Astrocyte of the cerebellum (primary cell): ENCODE data around the gene XPO1.
A peak's percentile ranks its signal among the peaks of the same experiment; 100 is the strongest.
"Not testable (repeated sequence)": the region's sequence is repeated elsewhere in the genome, so short reads cannot be mapped to it uniquely, and the experiment has no call there.

ENCODE experiments used
- DNase-seq: peaks from one replicate; pipeline ENCODE4 v3.0.0-alpha.2; 2011; ENCODE audit warnings: low read depth
- H3K4me3 ChIP-seq: 2 replicates; pipeline ENCODE4 v1.5.1; 2011; ENCODE audit warnings: mild to moderate bottlenecking, low read depth, low read length, moderate library complexity
- in situ Hi-C: cut with HindIII; loops from 2 replicates; pipeline ENCODE4 v1.10.0; 2017; ENCODE audit warnings: low sequenced_read_pairs
- TF ChIP-seq, protein P1 (sequence below): IDR thresholded peaks from 2 replicates; pipeline ENCODE4 v1.5.1; 2012; ENCODE audit warnings: low read length, low read depth, moderate library complexity, mild to moderate bottlenecking; ENCODE audit errors: missing control alignments

The XPO1 gene

DNA sequence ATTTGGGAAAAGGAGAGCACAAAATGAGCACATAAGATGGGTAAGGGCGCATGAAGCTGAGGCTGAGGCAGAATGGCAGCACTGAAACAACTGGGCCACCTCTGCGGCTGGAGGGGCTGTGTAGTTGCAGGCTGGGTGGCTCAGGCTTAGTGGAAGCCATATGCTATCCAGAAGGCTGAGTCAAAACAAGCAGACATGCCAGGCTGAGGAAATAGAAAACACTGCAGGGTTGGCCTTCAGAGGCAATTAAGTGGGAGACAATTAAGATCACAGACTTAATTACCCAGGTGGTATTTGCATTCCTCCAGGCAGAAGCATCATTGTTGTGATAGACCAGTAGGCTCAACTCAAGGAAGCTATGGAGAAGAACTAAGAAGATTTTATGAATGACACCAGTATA is 11.4 kb upstream of the XPO1 start:
- in situ Hi-C loops, result no loop called here
- no peak for DNase-seq
- H3K4me3 ChIP-seq, result no peak overlapping the region
- TF ChIP-seq, protein P1, sequence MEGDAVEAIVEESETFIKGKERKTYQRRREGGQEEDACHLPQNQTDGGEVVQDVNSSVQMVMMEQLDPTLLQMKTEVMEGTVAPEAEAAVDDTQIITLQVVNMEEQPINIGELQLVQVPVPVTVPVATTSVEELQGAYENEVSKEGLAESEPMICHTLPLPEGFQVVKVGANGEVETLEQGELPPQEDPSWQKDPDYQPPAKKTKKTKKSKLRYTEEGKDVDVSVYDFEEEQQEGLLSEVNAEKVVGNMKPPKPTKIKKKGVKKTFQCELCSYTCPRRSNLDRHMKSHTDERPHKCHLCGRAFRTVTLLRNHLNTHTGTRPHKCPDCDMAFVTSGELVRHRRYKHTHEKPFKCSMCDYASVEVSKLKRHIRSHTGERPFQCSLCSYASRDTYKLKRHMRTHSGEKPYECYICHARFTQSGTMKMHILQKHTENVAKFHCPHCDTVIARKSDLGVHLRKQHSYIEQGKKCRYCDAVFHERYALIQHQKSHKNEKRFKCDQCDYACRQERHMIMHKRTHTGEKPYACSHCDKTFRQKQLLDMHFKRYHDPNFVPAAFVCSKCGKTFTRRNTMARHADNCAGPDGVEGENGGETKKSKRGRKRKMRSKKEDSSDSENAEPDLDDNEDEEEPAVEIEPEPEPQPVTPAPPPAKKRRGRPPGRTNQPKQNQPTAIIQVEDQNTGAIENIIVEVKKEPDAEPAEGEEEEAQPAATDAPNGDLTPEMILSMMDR, result no peak

DNA sequence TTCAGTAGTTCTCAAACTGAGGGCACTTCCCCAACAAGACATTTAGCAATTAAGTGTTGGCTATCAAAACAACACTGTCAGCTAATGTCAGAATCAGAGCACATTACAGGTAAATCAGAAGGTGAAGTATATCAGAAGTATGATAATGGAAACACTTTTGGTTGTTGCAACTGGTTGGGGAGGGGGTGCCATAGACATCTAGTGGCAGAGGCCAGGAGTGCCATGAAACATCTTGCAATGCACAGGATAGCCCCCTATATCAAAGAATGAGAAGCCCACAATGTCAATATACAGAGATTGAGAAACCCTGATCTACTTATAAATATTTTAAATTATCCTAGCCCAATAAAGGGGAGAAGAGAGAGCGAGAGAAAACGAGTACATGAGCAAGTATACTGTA is 4.9 kb upstream of the XPO1 start:
- TF ChIP-seq, protein P1, result peak; percentile 20
- in situ Hi-C loops, result no loop called here
- no peak for DNase-seq
- no peak overlapping the region for H3K4me3 ChIP-seq

DNA sequence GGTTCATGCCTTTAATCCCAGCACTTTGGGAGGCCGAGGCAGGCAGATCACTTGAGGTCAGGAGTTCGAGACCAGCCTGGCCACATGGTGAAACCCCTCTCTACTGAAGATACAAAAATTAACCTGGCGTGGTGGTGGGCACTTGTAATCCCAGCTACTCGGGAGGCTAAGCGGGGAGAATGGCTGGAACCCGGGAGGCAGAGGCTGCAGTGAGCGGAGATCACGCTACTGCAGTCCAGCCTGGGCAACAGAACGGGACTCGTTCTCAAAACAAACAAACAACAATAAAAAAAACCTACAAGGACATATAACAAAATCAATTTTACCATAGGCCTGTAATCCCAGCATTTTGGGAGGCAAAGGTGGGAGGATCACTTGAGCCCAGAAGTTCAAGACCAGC is 2.0 kb upstream of the XPO1 start:
- H3K4me3 ChIP-seq, in situ Hi-C loops, DNase-seq: not testable (repeated sequence)

DNA sequence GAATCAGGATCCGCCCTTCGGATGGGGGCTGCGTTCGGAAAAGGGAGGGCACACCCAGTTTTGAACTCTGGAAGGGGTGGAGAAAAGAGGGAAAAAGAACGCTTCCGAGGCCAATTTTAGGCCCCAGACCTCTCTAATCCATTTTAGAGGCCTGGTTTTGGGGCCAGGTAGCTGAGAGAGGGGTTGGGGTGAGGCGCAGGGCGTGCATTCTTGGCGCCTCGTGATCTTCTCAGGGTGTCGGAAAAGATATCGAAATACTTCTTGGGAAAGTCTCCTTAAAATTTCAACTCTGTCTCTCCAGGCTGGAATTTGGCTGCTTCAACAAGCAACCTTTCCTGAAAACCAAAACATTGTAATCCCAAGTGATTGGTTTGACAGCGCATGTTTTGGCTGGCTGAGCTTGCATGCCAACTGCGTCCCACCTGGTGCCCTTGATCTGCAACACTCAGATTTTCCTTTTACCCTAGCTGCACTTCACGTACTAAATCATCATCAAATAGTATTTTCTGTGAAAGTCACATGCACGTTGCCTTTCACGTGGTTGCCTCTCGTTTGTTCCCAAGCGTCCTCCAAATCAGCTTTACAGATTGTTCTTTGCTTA is 864 bp upstream of the XPO1 start:
- in situ Hi-C loops, result no loop called here
- peak overlapping the region; percentile 66 for H3K4me3 ChIP-seq
- DNase-seq, result no peak
- TF ChIP-seq, protein P1, result no peak

DNA sequence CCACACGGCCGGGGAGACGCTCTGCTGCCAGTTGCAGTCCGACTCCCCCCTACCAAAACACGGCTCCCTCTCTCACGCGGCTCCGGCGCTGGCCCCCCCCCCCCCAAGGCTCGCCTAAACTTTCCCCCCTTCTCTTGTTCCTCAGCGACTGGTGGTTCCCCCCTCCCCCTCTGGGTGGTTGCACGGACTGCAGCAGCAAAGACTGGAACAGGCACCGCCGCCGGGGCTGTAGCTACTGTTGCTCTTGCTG is 281 bp downstream of the XPO1 start:
- no peak for DNase-seq
- TF ChIP-seq, protein P1, result no peak
- in situ Hi-C loops, result no loop called here
- peak overlapping the region; percentile 66 for H3K4me3 ChIP-seq

DNA sequence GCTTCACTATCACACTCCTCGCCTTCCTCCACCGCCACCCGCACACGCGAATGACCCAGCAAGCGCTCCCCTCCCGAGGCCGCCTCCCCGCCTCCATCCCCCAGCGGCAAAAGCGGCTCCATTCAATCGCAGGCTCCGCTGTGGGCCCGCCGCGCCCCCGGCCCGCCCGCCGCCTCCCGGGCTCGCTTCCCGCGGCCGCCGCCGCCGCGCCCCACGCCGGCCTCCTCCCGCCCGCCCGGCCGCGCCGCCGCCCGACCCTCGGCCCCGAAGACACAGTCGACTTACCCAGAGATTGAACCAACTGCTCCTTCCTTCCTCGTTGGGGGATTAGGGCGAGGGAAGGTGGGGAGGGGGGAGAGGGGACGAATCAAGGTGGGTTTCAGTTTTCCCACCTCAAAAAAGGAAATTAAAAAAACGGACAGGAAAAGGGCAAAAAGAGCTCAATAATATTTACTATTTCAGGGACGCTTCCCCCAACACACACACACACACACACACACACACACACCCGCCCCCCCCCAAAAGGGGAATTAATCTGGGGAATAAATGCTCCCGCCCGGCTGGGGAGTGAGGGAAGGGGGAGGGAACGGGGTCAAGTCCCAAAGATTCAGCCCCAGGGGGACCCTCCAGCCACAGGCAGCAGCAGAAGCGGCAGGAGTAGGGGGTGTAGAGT is 743 bp downstream of the XPO1 start:
- DNase-seq, result no peak

DNA sequence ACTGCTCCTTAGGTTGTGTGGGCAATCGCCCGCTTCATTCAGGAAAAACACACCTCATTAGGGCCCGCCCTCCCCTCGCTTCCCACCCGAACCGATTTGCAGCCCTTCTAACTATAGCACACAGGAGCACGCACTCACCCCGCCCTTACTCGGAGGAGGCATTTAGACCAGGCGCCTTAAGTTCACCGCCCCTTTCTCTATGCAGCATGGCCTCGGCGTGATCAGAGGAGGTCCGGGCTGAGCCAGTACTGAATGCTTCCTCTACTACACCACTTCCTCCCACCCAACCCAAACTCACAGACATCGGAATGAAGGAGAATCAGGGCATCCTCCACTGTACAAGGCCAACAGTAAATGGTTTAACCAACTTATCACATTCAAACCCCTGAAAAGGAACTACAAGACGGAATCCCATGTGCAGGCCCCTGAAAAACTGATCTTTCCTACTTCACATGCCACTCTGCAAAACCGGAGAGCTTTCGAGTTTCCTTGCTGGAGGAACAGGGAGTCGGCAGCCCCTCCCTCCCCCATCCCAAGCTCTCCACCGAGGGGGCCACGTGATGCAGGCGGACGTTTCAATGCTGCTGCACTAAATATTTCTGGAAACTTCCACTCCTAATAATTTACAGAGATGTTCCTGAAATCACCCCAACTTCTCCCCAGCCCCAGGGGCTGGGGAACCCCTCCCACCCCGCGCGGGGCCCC is 1.4 kb downstream of the XPO1 start:
- in situ Hi-C loops, result no loop called here
- peak overlapping the region; percentile 66 for H3K4me3 ChIP-seq
- TF ChIP-seq, protein P1, result no peak
- DNase-seq, result peak; percentile 76

More for the DNA sequence above, 743 bp downstream of the XPO1 start:
- H3K4me3 ChIP-seq, result peak overlapping the region; percentile 66
- in situ Hi-C loops, result no loop called here
- TF ChIP-seq, protein P1, result no peak
